GM23248 (cell line): ENCODE measurements around the gene PIGP.

ENCODE experiments used
- EZH2 ChIP-seq: fragments of 200-600 bp; sonication (generic); IDR thresholded peaks from 2 replicates; pipeline ENCODE4 v1.6.1; 2018; ENCODE audit warnings: antibody characterized with exemption, mild to moderate bottlenecking; ENCODE audit not compliant: insufficient read depth, poor library complexity, severe bottlenecking
- EZH2phosphoT487 ChIP-seq: fragments of 200-600 bp; sonication (generic); IDR thresholded peaks from 2 replicates; pipeline ENCODE4 v1.6.1; 2018; ENCODE audit warnings: antibody characterized with exemption, moderate library complexity, mild to moderate bottlenecking, low read depth; ENCODE audit not compliant: insufficient read depth

DNA sequence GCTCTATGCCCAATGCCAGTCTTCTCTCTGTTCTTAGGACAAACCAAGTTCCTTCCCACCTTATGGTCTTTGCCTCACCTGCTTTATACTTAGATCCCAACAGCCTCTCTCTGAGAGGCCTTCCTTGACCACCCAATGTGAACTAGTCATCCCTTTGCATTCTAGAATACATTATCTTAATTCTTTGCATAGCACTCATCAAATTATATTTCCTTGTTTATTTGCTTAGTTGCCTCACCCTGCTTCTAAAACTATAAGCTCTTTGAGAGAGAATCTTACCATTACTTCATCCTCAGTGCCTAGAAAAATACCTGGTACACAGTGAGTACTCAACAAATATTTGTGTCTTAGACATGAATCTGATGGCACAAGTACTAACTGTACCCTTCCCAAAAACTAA, 8.0 kb downstream of the PIGP start:
- TF ChIP-seq EZH2phosphoT487 (no peak), EZH2 (no peak)
